Activated naive CD4-positive, alpha-beta T cell treated with anti-CD3 and anti-CD28 coated beads, Interleukin-2, amount 10 ng/mL, durations not matched to agents 7 days and 5 days (primary cell): Measurements from ENCODE around the gene MARK2.
"Not testable (repeated sequence)": the region's sequence is repeated elsewhere in the genome, so short reads cannot be mapped to it uniquely, and the experiment has no call there.

Experiments used
- CTCF ChIA-PET: fragments of 350-600 bp; sonication (Branson Sonifier 250); formaldehyde crosslinking; loops from one replicate; lab custom pipeline; 2021; ENCODE audit warnings: antibody characterized with exemption; lab: Charles Lee
- DNase-seq: peaks from one replicate; pipeline ENCODE4 v3.0.0-alpha.2; 2020
- H3K27ac Mint-ChIP-seq: one replicate; pipeline ENCODE4 v1.8.0; 2021; ENCODE audit warnings: mild to moderate bottlenecking, moderate library complexity, mixed read lengths
- H3K27me3 Mint-ChIP-seq: one replicate; pipeline ENCODE4 v1.8.0; 2021; ENCODE audit warnings: mild to moderate bottlenecking, mixed read lengths
- H3K36me3 Mint-ChIP-seq: one replicate; pipeline ENCODE4 v1.8.0; 2021; ENCODE audit warnings: mixed read lengths
- H3K4me1 Mint-ChIP-seq: one replicate; pipeline ENCODE4 v1.8.0; 2021; ENCODE audit warnings: mixed read lengths
- H3K4me3 Mint-ChIP-seq: one replicate; pipeline ENCODE4 v1.8.0; 2021; ENCODE audit warnings: mild to moderate bottlenecking, moderate library complexity, mixed read lengths
- H3K9me3 Mint-ChIP-seq: one replicate; pipeline ENCODE4 v1.8.0; 2021; ENCODE audit warnings: mixed read lengths

MARK2 gene

DNA sequence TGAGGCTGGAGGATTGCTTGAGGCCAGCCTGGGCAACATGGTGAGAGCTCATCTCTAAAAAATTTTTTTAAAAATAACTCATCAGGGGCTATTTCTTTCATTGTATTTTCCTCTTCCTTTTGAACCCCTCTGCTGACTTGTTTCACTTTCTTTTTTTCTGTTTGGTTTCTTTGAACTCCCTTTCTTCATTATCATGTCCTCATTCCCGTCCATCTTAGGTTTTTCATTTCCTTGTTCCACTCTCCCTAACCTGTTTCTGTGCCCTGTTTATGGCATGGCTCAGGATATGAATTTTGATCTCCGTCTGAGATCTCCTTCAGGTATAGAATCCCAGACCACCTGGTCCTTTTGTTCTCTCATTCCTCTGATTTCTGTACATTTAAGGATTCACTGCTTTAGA, 12.5 kb downstream of the MARK2 start:
- no peaks in the 10 kb centered on the region for H3K9me3 Mint-ChIP-seq
- no peak for DNase-seq
- no peaks in the 10 kb centered on the region for H3K27me3 Mint-ChIP-seq
- H3K4me3 Mint-ChIP-seq: peak overlapping the region; percentile 17
- peak overlapping the region; percentile 39 for H3K27ac Mint-ChIP-seq
- CTCF ChIA-PET: interaction anchor here (2.1 kb wide), 1 partner anchor 12 kb away, joined by 5 read pairs; the partner anchor contains the start of gene MARK2
- peaks cover 53% of the 10 kb centered on the region for H3K36me3 Mint-ChIP-seq
- H3K4me1 Mint-ChIP-seq: peaks cover 61% of the 10 kb centered on the region

DNA sequence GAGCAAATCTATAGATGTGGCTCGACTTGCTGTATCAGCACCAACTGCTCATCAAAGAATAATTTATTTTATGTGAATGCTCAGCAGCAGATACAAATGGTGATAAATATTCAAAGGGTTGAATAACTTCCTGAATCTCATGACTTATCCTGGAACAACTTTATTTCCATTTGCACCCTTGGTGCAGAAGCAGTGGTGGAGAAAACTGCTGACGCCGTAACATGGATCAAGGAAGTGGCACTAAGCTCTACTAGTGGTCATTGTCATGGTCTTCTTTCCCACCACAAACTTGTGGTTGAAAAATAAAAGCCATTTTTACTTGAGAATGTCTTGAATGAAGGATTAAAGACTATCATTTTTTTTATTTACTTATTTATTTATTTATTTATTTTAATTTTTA, 14.6 kb downstream of the MARK2 start:
- H3K4me1 Mint-ChIP-seq: peaks cover 59% of the 10 kb centered on the region
- H3K9me3 Mint-ChIP-seq: no peaks in the 10 kb centered on the region
- no peak overlapping the region for H3K27ac Mint-ChIP-seq
- no peaks in the 10 kb centered on the region for H3K27me3 Mint-ChIP-seq
- no peak overlapping the region for H3K4me3 Mint-ChIP-seq
- H3K36me3 Mint-ChIP-seq: peaks cover 46% of the 10 kb centered on the region
- CTCF ChIA-PET: no interaction called here
- no peak for DNase-seq

DNA sequence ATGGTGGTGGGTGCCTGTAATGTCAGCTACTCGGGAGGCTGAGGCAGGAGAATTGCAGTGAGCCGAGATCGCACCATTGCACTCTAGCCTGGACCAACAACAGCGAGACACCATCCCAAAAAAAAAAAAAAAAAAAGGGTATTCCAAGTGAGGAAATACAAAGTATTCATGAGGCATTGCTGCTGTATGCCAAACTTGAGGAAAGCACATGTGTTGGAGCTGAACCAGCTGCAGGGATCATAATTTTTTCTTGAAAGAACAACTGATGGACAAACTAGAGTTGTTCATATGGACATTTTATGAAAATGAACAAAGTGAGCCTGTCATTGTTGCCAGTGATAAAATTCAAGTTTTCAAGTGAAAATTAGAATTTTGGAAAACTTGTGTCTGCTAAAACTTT, 15.8 kb downstream of the MARK2 start:
- DNase-seq: no peak
- H3K36me3 Mint-ChIP-seq: peaks cover 44% of the 10 kb centered on the region
- no peaks in the 10 kb centered on the region for H3K27me3 Mint-ChIP-seq
- H3K9me3 Mint-ChIP-seq: no peaks in the 10 kb centered on the region
- H3K4me3 Mint-ChIP-seq: no peak overlapping the region
- CTCF ChIA-PET: interaction anchor here (0.7 to 2.1 kb wide), 3 partner anchors 18 to 91 kb away, joined by 3 to 5 read pairs (median 4); no protein-coding TSS in a partner anchor
- H3K27ac Mint-ChIP-seq: no peak overlapping the region
- H3K4me1 Mint-ChIP-seq: peaks cover 58% of the 10 kb centered on the region

DNA sequence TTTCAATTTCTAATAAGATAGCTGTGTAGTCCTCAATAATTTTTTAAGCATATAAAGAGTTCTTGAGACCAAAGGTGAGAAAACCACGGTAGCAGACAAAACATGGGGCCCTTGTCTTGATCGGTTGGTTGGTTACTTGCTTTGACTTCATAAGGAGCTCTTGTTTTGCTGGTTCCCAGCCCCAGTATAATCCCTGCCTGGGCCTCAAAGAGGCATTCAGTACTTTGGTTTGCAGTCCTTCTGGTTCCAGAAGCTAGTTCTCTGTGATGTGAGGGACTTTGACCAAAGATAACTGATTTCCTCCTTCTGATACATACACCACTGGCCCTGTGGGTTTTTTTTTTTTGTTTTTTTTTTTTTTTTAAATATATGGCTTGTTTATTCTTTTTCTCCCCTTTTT, 17.1 kb downstream of the MARK2 start:
- Mint-ChIP-seq H3K27me3 (no peaks in the 10 kb centered on the region), H3K36me3 (peaks cover 42% of the 10 kb centered on the region), H3K27ac (no peak overlapping the region), H3K4me3 (no peak overlapping the region), H3K9me3 (no peaks in the 10 kb centered on the region), H3K4me1 (peaks cover 50% of the 10 kb centered on the region)
- no peak for DNase-seq
- CTCF ChIA-PET: interaction anchor here (1.2 to 2.1 kb wide), 2 partner anchors 13 to 17 kb away, joined by 4 to 5 read pairs; no protein-coding TSS in a partner anchor

DNA sequence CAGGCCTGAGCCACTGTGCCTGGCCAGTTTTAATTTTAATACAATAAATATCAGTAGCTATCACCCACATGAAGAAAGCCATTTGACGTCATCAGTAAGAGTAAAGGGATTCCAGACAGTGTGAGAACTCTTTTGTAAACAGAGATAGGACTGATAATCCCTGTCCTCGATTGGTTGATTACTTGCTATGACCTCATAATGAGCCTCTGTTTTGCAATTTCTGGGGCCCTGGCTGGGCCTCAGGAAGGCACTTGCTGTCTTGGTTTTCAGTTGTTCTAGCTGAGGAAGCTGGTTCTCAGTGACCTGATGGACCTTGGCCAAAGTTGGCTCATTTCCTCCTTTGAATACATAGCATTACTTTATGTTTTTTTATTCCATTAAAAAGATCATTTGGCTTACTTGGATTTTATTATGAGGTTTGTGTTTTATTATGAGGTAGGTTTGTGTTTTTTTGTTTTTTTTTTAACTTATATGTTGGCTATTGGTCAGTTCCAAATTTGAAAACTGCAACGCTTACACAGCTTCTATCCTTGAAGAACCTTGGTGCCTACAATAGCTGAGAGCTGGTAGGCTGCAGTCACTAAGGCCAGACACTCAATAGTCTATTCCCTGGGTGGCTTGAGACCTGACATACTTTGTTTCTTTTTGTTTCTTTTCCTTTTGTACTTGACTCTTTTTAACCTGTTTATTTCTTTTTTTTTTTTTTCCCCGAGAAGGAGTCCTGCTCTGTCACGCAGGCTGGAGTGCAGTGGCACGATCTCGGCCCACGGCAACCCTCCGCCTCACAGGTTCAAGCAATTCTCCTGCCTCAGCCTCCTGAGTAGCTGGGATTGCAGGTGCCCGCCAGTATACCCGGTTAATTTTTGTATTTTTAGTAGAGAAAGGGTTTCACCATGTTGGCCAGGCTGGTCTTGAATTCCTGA, 20.0 kb downstream of the MARK2 start:
- peaks cover 45% of the 10 kb centered on the region for H3K36me3 Mint-ChIP-seq
- no peak overlapping the region for H3K4me3 Mint-ChIP-seq
- no peaks in the 10 kb centered on the region for H3K27me3 Mint-ChIP-seq
- CTCF ChIA-PET: no interaction called here
- H3K9me3 Mint-ChIP-seq: no peaks in the 10 kb centered on the region
- H3K27ac Mint-ChIP-seq: no peak overlapping the region
- DNase-seq: no peak
- peaks cover 50% of the 10 kb centered on the region for H3K4me1 Mint-ChIP-seq

DNA sequence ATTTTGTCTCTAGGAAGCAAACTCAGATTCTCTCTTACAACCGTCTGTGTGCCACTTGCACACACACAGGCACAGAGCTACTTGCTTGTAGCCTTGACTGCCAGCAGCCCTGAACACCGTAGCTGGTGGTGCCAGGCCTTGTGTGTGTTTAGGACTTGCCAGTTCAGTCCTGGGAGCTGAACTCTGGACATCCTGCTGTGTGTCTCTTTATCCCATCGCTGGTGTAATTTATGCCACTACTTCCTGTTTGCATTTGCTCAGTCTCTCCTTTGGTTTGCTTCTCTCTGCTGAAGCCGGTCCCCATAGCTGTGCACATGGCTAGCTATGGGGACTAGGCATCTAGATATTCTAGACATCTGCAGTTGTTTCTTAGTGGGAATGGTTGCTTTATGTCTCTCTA, 24.0 kb downstream of the MARK2 start:
- Mint-ChIP-seq H3K27ac (peak overlapping the region; percentile 80), H3K36me3 (peaks cover 46% of the 10 kb centered on the region), H3K9me3 (no peaks in the 10 kb centered on the region), H3K4me1 (peaks cover 59% of the 10 kb centered on the region), H3K27me3 (no peaks in the 10 kb centered on the region), H3K4me3 (no peak overlapping the region)
- DNase-seq: no peak
- CTCF ChIA-PET: interaction anchor here (0.5 to 2.1 kb wide), 6 partner anchors 23 to 208 kb away, joined by 3 to 7 read pairs (median 4); partner anchors contain the start of gene MARK2

DNA sequence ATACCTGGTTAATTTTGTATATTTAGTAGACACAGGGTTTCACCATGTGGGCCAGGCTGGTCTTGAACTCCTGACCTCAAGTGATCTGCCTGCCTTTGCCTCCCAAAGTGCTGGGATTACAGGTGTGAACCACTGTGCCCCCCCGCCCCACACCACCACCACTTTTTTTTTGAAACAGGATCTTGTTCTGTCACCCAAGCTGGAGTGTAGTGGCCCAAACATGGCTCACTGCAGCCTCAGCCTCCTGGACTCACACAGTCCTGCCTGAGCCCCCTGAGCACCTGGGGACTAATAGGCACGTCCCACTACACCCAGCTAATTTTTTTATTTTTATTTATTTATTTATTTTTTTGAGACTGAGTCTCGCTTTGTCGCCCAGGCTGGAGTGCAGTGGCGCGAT, 24.7 kb downstream of the MARK2 start:
- not testable (repeated sequence) for DNase-seq, H3K9me3 Mint-ChIP-seq, H3K4me3 Mint-ChIP-seq, H3K27me3 Mint-ChIP-seq
- CTCF ChIA-PET: interaction anchor here (0.7 to 2.1 kb wide), 2 partner anchors 43 to 82 kb away, joined by 3 to 6 read pairs; no protein-coding TSS in a partner anchor
- Mint-ChIP-seq H3K4me1 (peaks cover 65% of the 10 kb centered on the region), H3K36me3 (peaks cover 51% of the 10 kb centered on the region), H3K27ac (peak overlapping the region; percentile 74)

DNA sequence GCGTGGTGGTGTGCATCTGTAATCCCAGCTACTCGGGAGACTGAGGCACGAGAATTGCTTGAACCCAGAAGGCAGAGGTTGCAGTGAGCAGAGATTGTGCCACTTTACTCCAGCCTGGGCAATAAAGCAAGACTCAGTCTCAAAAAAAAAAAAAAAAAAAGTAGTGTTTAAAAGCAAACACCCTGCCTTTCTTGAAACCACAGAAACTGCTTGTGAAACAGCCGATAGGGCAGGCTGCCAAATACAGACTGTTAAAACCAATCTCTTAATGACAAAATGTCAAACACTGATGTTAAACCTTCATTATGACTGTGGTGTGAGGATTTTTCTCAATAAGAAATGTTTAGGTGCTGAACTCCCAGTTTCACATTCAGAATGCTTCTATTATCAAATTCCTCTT, 27.3 kb downstream of the MARK2 start:
- H3K4me3 Mint-ChIP-seq: peak overlapping the region; percentile 56
- DNase-seq: peak; percentile 79
- H3K9me3 Mint-ChIP-seq: no peaks in the 10 kb centered on the region
- peaks cover 81% of the 10 kb centered on the region for H3K4me1 Mint-ChIP-seq
- H3K36me3 Mint-ChIP-seq: peaks cover 56% of the 10 kb centered on the region
- no peaks in the 10 kb centered on the region for H3K27me3 Mint-ChIP-seq
- CTCF ChIA-PET: interaction anchor here (1.8 kb wide), 1 partner anchor 24 kb away, joined by 4 read pairs; no protein-coding TSS in a partner anchor
- peak overlapping the region; percentile 88 for H3K27ac Mint-ChIP-seq

DNA sequence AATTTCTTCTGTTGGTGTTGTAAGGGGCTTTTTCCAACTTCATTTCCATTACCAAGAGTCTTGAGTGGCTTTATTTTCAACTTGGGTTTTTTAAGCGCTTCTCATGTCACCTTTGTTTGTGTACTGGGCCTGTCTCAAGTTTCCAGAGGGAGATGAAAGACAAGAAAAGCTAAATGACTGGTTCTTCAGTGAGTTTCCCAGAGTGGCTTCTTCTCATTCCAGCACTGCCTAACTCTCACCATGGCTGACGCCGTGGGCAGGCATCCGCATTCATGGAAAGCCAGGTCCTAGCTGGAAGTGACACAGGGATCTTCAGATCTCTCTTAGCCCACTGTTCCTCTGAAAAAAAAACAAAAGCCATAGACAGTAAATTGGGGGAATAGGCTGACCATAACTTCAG, 28.6 kb downstream of the MARK2 start:
- H3K36me3 Mint-ChIP-seq: peaks cover 52% of the 10 kb centered on the region

DNA sequence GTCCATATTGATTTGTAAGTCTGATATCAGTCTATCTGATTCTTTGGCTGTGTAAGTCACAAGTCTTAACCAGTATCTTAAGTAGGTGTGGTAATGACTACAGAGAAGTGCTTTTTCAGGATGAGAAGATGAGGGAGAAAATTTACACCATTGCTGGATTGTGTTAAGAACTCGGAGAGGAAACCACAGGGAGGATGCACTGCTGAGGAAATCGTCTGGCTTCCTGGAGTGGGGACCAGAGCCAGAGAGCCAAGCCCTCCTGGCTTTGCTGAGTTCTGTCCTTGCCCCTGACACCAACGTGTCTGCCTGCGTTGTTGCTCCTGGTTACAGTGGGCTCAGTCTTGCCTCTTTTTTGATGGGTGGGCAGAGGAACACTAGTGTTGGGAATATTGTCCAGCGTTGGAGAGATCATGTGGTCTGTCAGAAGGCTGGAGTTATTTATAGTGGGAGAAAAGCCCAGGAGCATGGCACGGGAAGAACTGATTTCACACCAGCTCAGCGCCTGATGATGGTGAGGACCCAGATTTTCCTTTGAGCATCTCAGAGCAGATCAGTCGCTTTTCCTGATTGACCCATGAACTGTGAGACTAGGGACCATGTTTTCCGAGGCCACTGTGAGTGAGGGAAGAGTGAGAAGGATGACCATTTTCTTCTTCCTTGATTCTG, 29.6 kb downstream of the MARK2 start:
- CTCF ChIA-PET: interaction anchor here (1.1 kb wide), 3 partner anchors 13 to 78 kb away, joined by 3 to 4 read pairs (median 4); no protein-coding TSS in a partner anchor
- H3K36me3 Mint-ChIP-seq: peaks cover 48% of the 10 kb centered on the region
- DNase-seq: no peak
- H3K4me1 Mint-ChIP-seq: peaks cover 85% of the 10 kb centered on the region
- no peaks in the 10 kb centered on the region for H3K9me3 Mint-ChIP-seq
- no peak overlapping the region for H3K4me3 Mint-ChIP-seq
- peak overlapping the region; percentile 83 for H3K27ac Mint-ChIP-seq
- no peaks in the 10 kb centered on the region for H3K27me3 Mint-ChIP-seq

More for the DNA sequence above, 28.6 kb downstream of the MARK2 start:
- no peaks in the 10 kb centered on the region for H3K27me3 Mint-ChIP-seq
- H3K9me3 Mint-ChIP-seq: no peaks in the 10 kb centered on the region
- DNase-seq: no peak
- no peak overlapping the region for H3K27ac Mint-ChIP-seq
- H3K4me3 Mint-ChIP-seq: no peak overlapping the region
- CTCF ChIA-PET: interaction anchor here (1.1 to 1.8 kb wide), 3 partner anchors 23 to 79 kb away, joined by 3 to 13 read pairs (median 4); no protein-coding TSS in a partner anchor
- peaks cover 86% of the 10 kb centered on the region for H3K4me1 Mint-ChIP-seq

DNA sequence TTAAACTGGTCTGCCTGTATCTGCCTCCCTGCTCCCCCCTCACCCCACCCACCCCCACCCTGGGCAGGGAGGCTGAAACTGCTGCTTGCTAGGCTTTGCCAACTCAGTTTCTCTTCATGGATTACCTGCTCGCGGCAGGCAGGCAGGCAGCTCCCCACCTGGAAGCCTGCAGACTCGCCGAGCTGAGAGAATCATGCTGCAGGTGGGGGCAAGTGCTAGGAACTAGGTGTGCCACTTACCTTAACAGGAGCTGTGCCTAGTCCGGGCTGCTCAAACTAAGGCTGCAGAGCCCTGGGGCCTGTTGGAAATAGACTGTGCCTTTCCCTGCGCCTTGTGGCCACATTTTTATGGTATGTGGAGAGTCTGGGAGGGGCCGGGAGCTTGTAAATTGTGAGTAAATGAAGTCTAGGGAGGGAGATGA, 30.3 kb downstream of the MARK2 start:
- Mint-ChIP-seq H3K27me3 (no peaks in the 10 kb centered on the region), H3K9me3 (no peaks in the 10 kb centered on the region), H3K4me1 (peaks cover 88% of the 10 kb centered on the region), H3K4me3 (peak overlapping the region; percentile 50), H3K36me3 (peaks cover 50% of the 10 kb centered on the region), H3K27ac (peak overlapping the region; percentile 83)
- DNase-seq: no peak
- CTCF ChIA-PET: interaction anchor here (1.1 to 1.8 kb wide), 3 partner anchors 14 to 32 kb away, joined by 4 to 7 read pairs (median 4); no protein-coding TSS in a partner anchor

DNA sequence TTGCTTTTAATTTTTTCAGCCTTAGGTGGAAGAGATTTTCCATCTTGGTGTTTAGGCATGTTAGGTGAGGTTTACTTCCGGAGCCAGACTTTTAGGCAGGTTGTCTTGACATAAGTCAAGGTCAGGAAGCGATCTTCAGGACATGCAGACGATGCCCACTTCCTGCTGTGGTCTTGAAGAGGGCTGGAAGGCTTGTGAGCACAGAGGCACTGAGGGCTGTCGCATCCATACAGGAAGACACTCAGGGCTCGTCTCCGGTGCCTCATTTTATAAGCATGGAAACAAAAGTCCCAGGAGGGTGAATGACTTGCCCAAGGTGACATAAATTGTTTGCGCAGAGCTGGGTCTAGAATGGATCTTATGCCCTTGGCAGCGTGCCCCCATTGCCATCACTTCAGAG, 30.8 kb downstream of the MARK2 start:
- peak overlapping the region; percentile 83 for H3K27ac Mint-ChIP-seq

DNA sequence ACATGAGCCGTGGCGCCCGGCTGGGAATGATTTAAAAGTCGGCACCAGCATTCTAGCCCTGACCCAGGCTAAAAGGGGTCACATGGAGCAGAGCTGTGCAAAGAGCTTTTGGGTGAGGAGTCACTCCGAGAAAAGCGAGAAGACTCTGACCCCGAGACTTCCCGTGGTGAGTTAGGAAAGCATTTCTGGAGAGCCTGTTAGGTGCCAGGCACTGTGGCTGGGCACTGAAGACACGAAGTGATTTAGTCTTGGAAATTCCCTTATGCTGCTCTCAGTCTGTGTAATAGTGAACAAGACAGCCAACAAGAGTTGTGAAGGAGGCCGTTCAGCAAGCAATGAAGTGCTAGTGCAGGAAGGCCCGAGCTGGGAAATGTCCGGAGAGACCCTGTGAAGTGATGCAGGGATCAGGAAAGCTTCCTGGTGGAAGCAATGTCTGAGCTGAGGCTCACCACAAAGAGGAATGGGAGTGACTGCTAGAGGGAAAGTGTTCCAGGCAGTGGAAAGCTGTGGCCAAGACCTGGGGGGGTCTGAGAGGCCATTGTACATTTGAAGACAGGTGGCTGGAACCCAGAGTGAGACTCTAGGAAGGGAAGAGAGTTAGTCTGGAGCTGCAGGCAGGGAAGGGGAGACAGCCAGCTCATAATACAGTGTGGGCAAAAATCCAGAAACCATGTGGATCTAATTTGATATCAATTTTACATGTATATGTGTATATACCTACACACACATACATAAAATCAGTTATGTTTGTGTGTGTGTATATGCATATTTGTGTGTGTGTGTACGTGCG, 31.6 kb downstream of the MARK2 start:
- H3K27me3 Mint-ChIP-seq: no peaks in the 10 kb centered on the region
- CTCF ChIA-PET: interaction anchor here (1.2 to 1.8 kb wide), 4 partner anchors 32 to 75 kb away, joined by 4 to 7 read pairs (median 5); partner anchors contain the start of gene MARK2
- no peak for DNase-seq
- peaks cover 89% of the 10 kb centered on the region for H3K4me1 Mint-ChIP-seq
- peak overlapping the region; percentile 50 for H3K4me3 Mint-ChIP-seq
- no peaks in the 10 kb centered on the region for H3K9me3 Mint-ChIP-seq
- H3K27ac Mint-ChIP-seq: peak overlapping the region; percentile 52
- peaks cover 54% of the 10 kb centered on the region for H3K36me3 Mint-ChIP-seq

More for the DNA sequence above, 30.8 kb downstream of the MARK2 start:
- Mint-ChIP-seq H3K36me3 (peaks cover 55% of the 10 kb centered on the region), H3K9me3 (no peaks in the 10 kb centered on the region), H3K4me1 (peaks cover 93% of the 10 kb centered on the region), H3K4me3 (peak overlapping the region; percentile 50), H3K27me3 (no peaks in the 10 kb centered on the region)
- CTCF ChIA-PET: interaction anchor here (1.1 to 1.8 kb wide), 6 partner anchors 14 to 76 kb away, joined by 4 to 7 read pairs (median 4); partner anchors contain the start of gene MARK2
- DNase-seq: peak; percentile 77
